T-helper 1 cell treated with Interleukin-12 subunit alpha and Interleukin-12 subunit beta and Interleukin-4 antibody, amounts not matched to agents 30 μg/mL and 1 μg/mL, for 36 hours (primary cell): ENCODE measurements around the gene PIR.

Experiments used
- H3K27ac Mint-ChIP-seq: one replicate; pipeline ENCODE4 v1.8.0; 2021; ENCODE audit warnings: mild to moderate bottlenecking, mixed read lengths
- H3K27me3 Mint-ChIP-seq: one replicate; pipeline ENCODE4 v1.8.0; 2021; ENCODE audit warnings: low read depth, mixed read lengths
- H3K36me3 Mint-ChIP-seq: one replicate; pipeline ENCODE4 v1.8.0; 2021; ENCODE audit warnings: low read depth, mixed read lengths
- H3K4me1 Mint-ChIP-seq: one replicate; pipeline ENCODE4 v1.8.0; 2021; ENCODE audit warnings: low read depth, mixed read lengths
- H3K4me3 Mint-ChIP-seq: one replicate; pipeline ENCODE4 v1.8.0; 2021; ENCODE audit warnings: mild to moderate bottlenecking, moderate library complexity, mixed read lengths
- H3K9me3 Mint-ChIP-seq: one replicate; pipeline ENCODE4 v1.8.0; 2021; ENCODE audit warnings: mixed read lengths

Gene PIR

DNA sequence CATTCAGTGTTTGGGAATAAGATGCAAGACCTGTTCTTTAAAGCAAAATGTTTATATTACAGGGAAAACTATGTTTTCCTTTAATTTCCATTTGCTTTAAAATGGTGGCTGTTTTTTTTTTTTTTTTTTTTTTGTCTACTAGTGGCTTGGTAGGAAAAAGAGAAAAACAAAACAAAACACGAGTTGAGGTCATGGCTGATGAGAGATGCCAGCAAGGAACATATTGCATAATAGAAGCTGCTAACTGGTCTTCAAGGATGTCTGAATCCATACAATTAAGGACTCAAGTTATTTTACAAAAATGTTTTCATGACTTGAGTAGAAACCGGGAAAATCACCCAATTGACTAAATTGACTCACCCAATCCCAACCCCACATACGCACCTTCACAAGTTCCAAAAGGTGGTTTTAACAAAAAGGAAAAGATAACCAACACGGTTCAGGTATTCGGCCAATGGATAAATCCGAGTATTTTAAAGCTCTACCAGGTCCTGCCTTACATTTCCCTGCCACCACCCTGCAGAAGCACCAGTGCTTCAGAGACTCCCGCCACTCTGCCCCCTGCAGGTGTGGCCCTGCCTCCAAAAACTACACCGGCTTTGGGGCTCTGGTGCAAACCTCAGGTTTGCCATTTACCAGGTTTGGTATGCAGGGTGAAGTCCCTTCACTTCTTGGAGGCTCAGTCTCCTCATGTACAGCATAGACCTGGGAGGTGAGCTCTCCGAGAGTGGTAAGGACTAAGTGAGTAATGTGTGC, 27.1 kb downstream of the PIR start:
- Mint-ChIP-seq H3K36me3 (no peaks in the 10 kb centered on the region), H3K4me3 (no peak overlapping the region), H3K4me1 (peaks cover 5% of the 10 kb centered on the region), H3K27ac (no peak overlapping the region), H3K27me3 (no peaks in the 10 kb centered on the region), H3K9me3 (no peaks in the 10 kb centered on the region)

DNA sequence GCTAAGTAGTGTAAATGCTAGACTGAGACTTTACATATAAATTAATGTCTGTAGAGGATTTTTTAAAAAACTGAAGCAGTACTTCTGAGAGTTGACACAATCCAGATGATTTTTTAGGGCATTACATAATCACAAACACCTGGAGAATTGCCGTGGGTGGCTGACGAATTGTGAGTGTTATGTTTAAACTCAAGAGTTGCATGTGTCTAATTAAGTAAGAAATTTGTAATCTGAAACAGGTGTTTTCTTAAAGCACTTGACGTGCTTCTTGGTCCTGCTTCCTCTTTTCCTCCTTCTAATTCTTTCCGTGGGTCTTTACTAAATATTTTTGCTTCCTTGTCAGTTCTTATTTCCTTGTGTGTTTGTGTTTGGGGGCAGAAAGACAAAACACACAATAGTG, 27.8 kb downstream of the PIR start:
- H3K36me3 Mint-ChIP-seq: no peaks in the 10 kb centered on the region
- no peak overlapping the region for H3K27ac Mint-ChIP-seq
- no peaks in the 10 kb centered on the region for H3K27me3 Mint-ChIP-seq
- H3K4me1 Mint-ChIP-seq: peaks cover 3% of the 10 kb centered on the region
- H3K4me3 Mint-ChIP-seq: no peak overlapping the region
- no peaks in the 10 kb centered on the region for H3K9me3 Mint-ChIP-seq

DNA sequence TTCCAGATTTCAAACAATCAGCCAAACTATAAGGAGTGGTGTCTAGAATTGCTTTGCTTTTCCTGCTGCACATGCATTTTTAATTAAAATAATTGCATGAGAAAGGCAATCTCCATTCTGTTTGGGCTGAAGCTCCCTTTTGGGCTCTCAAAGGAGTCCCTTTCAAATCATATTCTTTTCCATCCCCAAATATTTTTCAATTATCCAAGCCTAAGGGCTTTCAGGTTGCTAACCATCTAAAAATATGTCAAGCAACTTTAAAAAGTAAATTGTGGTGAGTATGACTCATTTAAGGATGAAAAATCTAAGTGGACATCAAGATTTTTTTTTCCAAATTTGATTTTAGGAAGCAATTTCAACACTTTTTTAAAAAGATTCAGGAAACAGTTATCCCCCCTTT, 28.4 kb downstream of the PIR start:
- Mint-ChIP-seq H3K4me1 (peaks cover 3% of the 10 kb centered on the region), H3K9me3 (no peaks in the 10 kb centered on the region), H3K27ac (no peak overlapping the region), H3K27me3 (no peaks in the 10 kb centered on the region), H3K36me3 (no peaks in the 10 kb centered on the region), H3K4me3 (no peak overlapping the region)

DNA sequence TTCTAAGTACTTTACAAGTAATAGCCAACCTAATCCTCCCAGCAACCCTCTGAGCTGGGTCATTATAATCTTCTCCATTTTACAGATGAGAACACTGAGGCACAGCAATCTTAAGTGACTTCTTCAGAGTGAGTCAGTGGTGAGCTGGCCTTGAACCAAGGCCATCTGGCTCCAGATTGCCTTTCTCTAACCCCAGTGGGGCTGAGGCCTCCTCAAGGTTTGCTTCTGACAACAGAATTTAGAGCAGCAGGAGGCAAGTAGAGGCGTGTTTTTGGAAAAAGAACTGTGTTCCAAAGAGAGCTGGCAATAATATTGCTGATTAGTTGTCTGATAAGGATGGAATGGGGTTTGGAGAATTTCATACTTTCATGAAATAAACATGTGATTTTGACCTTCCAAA, 41.2 kb downstream of the PIR start:
- H3K9me3 Mint-ChIP-seq: no peaks in the 10 kb centered on the region
- H3K27me3 Mint-ChIP-seq: no peaks in the 10 kb centered on the region
- no peak overlapping the region for H3K4me3 Mint-ChIP-seq
- no peak overlapping the region for H3K27ac Mint-ChIP-seq
- peaks cover 1% of the 10 kb centered on the region for H3K36me3 Mint-ChIP-seq
- no peaks in the 10 kb centered on the region for H3K4me1 Mint-ChIP-seq

DNA sequence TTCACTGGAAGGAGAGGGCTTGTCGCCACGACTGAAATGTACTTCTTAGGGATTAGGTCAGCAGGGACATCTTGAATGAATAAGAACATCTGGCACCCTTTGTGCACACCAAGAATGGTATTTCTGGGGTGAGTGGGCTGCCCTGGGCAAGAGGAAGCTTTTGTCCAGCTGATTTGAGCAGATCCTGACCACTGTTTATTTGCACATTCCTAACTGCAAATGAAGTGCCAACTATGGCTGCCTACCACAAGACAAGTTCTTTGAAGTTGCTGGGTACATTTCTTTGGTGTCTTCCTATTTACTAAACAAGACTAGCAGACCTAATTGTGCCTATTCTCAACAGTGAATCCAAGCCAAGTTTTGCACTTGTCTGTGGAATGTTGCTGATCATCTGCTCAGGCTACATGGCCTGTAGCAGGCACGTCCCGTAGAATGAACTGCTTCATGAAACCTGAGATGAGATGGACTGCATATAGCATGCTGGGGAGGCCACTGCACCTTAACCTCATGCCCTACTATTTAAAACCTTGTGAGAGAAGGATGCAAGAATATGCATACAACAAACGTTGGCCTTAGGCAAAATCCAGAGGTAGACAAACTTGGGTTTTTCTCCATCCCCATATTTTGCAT, 45.0 kb downstream of the PIR start:
- no peak overlapping the region for H3K4me3 Mint-ChIP-seq
- H3K27me3 Mint-ChIP-seq: no peaks in the 10 kb centered on the region
- H3K4me1 Mint-ChIP-seq: no peaks in the 10 kb centered on the region
- no peak overlapping the region for H3K27ac Mint-ChIP-seq
- H3K9me3 Mint-ChIP-seq: no peaks in the 10 kb centered on the region
- H3K36me3 Mint-ChIP-seq: peaks cover 3% of the 10 kb centered on the region

DNA sequence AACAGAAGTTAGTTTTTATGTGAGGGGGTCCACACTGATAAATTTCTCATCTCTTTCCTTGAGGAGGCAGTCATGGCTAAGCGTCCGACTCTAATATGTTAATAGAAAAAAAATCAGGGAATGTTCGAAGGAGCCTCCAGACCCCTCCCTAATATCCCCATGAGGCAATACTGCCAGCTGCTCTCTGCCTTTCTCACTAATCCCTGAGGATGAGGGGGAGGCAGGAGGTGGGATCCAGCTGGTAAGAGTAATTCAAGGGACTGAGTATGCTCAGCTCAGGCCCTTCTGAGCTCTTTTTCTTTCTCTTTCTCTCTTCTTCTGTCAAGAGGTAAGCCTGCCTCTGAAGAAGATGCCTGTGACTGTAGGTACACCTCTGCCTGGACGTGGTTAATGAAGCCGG, 51.7 kb downstream of the PIR start:
- Mint-ChIP-seq H3K27ac (no peak overlapping the region), H3K4me3 (no peak overlapping the region), H3K9me3 (no peaks in the 10 kb centered on the region), H3K27me3 (no peaks in the 10 kb centered on the region), H3K4me1 (no peaks in the 10 kb centered on the region), H3K36me3 (no peaks in the 10 kb centered on the region)

DNA sequence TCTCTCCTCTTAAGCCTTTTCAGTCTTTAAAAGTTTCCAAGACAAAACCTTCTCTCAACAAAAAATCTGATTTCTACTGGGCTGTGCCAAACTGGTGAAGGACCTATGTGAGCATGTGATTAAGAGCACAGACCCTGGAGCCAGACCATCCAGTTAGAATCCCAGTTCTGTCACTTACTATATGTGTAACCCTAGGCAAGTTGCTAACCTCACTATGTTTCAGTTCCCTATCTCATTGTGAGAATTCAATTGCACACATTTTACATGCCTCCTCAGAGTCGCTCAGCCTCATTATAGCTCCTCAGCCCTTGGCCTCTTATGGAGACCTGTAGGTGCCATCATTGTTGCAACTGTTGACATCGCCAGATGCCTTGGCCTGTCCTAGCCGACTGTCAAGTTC, 54.8 kb downstream of the PIR start:
- Mint-ChIP-seq H3K27ac (no peak overlapping the region), H3K9me3 (no peaks in the 10 kb centered on the region), H3K36me3 (no peaks in the 10 kb centered on the region), H3K4me3 (no peak overlapping the region), H3K4me1 (no peaks in the 10 kb centered on the region), H3K27me3 (peaks cover 1% of the 10 kb centered on the region)

DNA sequence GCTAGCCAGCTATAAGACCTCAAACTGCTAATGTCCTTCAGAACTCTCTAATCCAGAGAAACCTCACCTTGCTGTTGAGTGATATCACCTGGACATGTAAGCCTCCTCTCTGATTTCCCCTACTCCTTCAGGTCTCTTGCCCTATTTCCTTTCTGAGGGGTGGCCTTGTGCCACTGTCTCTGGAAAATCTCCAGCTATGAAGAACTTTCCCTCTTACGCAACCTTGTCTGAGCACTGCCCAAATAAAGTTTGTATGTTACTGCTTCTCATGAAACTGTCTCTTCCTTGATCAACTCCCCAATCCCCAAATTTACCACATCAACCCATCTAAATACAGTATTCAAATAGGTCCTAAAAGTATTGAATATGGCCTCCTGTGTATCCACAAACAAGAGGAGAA, 55.4 kb downstream of the PIR start:
- Mint-ChIP-seq H3K4me3 (no peak overlapping the region), H3K36me3 (no peaks in the 10 kb centered on the region), H3K27me3 (peaks cover 7% of the 10 kb centered on the region), H3K9me3 (no peaks in the 10 kb centered on the region), H3K27ac (no peak overlapping the region), H3K4me1 (no peaks in the 10 kb centered on the region)

DNA sequence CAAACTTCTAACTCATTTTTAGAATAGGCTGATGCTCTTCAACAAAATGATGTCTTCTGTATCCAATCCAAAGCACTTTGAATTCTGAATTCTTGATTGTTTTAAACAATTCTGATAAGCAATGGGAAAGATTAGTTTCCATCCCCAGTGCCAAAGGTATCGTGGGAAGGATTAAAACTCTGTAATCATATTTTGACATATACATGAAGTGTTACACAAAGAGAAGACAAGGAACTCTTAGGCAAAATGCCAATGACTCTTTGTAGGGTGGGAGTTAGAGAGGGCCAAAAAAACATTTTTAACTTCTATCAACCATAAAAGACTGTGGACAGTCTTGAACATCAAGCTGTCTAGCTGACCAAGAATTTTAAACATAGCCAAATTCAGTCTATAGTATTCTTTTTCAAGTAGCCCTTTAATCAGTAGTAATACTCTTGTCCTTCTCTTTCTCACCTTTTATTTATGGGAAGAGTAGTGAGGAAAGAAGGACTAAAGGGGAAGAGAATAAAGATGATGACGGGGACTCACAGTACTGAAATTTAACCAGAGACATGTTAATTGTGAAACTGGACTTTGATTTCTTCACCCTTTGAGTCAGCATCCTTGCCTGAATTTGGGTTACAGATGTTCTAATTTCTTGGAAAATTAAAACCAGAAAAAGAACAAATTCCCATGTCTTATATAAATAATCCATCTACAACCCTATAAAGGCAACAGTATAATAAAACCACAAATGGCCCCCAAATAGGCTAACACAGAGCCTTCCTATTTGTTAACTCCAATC, 57.1 kb downstream of the PIR start:
- H3K27me3 Mint-ChIP-seq: peaks cover 15% of the 10 kb centered on the region
- H3K9me3 Mint-ChIP-seq: no peaks in the 10 kb centered on the region
- H3K4me1 Mint-ChIP-seq: no peaks in the 10 kb centered on the region
- no peaks in the 10 kb centered on the region for H3K36me3 Mint-ChIP-seq
- no peak overlapping the region for H3K27ac Mint-ChIP-seq
- H3K4me3 Mint-ChIP-seq: no peak overlapping the region

DNA sequence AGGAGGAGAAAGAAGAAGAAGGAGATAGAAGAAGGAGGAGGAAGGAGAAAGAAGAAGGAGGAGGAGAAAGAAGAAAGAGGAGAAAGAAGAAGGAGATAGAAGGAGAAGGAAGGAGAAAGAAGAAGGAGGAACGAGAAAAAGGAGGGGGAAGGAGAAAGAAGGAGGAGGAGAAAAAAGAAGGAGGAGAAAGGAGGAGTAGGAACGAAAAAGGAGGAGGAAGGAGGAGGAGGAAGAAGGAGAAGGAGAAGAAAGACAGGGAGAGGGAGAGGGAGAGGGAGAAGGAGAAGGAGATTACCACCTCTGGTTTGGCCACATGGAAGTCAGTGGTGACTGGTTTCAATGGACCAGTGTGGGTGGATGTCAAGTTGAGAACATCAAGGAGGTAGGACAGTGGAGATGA, 58.9 kb downstream of the PIR start:
- H3K27ac Mint-ChIP-seq: no peak overlapping the region
- no peaks in the 10 kb centered on the region for H3K36me3 Mint-ChIP-seq
- H3K4me1 Mint-ChIP-seq: no peaks in the 10 kb centered on the region
- no peaks in the 10 kb centered on the region for H3K9me3 Mint-ChIP-seq
- peaks cover 15% of the 10 kb centered on the region for H3K27me3 Mint-ChIP-seq
- no peak overlapping the region for H3K4me3 Mint-ChIP-seq

DNA sequence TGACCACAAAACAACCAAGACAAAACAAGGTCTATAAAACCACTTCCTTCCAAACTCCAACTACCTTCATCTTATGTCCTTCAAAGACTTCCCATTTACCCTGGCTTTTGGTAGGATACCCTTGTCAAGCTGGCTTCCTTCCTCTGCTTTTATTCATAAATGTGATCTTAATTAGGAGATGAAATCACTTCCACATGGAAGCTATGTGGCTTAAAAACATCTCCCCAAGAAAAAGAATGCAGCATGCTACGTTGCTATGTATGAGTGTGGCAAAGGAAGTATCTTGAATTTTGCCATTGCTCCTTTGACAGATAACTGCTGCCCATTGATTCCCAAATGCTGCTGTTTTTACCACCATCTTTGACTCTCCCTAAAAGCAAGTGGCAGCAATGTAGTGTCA, 62.5 kb downstream of the PIR start:
- Mint-ChIP-seq H3K4me1 (no peaks in the 10 kb centered on the region), H3K27ac (no peak overlapping the region), H3K36me3 (no peaks in the 10 kb centered on the region), H3K4me3 (no peak overlapping the region), H3K9me3 (no peaks in the 10 kb centered on the region), H3K27me3 (peaks cover 15% of the 10 kb centered on the region)

DNA sequence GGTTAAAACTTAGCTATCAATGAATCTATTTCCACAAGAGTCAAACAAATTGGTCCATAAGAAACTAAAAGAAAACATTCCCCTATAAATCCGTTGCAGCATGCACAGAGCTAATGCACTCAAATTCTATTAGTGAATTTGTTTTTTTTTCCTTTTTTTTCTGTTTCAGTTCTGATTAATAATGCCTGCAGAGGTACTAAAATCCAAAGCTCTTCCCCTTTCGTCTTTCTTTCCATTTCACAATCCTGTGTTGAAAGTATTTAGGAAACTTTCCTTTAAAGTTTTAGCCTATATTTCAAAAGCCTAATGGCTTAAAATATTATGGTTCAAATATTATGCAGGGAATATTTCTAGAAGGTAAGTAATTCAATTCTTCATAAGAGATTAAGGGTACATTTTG, 63.1 kb downstream of the PIR start:
- H3K4me3 Mint-ChIP-seq: no peak overlapping the region
- no peak overlapping the region for H3K27ac Mint-ChIP-seq
- no peaks in the 10 kb centered on the region for H3K4me1 Mint-ChIP-seq
- peaks cover 15% of the 10 kb centered on the region for H3K27me3 Mint-ChIP-seq
- H3K9me3 Mint-ChIP-seq: no peaks in the 10 kb centered on the region
- no peaks in the 10 kb centered on the region for H3K36me3 Mint-ChIP-seq

DNA sequence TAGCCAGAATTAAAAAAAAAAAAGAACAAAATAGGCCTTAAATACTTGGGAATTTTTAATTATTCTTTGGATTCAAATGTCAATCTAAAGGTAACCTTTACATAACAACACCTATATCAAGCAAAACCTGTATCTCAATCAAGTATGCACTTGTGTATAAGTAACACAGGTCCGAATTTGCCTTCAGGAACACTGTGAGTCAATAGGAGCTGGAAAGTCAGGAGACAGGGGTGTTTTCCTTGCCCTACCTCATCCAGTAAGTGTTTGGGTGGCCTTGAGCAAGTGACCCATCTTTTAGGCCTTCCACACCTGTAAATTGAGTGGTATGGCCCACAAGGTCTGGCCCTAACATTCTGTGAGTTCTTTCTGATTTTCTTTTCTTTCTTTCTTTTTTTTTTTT, 68.1 kb downstream of the PIR start:
- Mint-ChIP-seq H3K4me1 (no peaks in the 10 kb centered on the region), H3K27ac (no peak overlapping the region), H3K9me3 (no peaks in the 10 kb centered on the region)

DNA sequence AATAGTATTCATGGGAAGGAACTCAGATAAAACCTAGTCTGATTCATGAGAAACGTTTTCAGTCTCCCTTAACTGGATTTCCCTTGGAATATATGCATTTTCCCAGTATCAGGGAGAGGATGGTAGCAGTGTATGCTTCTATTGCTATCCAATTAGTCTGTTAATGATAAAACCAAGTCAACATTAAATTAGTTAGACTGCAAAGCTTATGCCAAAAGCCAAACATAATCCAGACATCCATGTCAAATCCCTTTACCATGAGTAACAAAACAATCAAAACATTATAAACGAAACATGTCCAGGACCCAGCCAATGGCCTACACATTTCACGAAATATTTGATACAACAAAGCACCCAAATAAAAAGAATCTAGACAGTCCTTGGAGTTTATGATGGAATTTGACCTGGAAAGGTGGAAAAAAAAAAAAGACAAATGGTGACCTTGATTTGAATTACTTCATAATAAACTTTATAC, 74.4 kb downstream of the PIR start:
- no peak overlapping the region for H3K27ac Mint-ChIP-seq
- peaks cover 6% of the 10 kb centered on the region for H3K9me3 Mint-ChIP-seq
- H3K4me1 Mint-ChIP-seq: no peaks in the 10 kb centered on the region
- H3K4me3 Mint-ChIP-seq: no peak overlapping the region
- H3K27me3 Mint-ChIP-seq: no peaks in the 10 kb centered on the region
- peaks cover 4% of the 10 kb centered on the region for H3K36me3 Mint-ChIP-seq

More for the DNA sequence above, 68.1 kb downstream of the PIR start:
- no peak overlapping the region for H3K4me3 Mint-ChIP-seq
- H3K27me3 Mint-ChIP-seq: no peaks in the 10 kb centered on the region
- no peaks in the 10 kb centered on the region for H3K36me3 Mint-ChIP-seq
